GM13976 (cell line): ENCODE measurements around the gene JAM3.

Experiments used
- DNase-seq: peaks from one replicate; pipeline ENCODE4 v3.0.0; 2012; ENCODE audit warnings: low spot score
- in situ Hi-C: fragments of 300-500 bp; cut with MboI; formaldehyde crosslinking; loops from one replicate; pipeline ENCODE4 v1.12.0; 2022; ENCODE audit warnings: low sequenced_read_pairs, mixed read lengths, inconsistent platforms; ENCODE audit not compliant: unreplicated experiment
- TF ChIP-seq, protein P1 (sequence below): IDR thresholded peaks from 2 replicates; pipeline ENCODE4 v1.5.1; 2012; ENCODE audit warnings: borderline replicate concordance, mild to moderate bottlenecking; ENCODE audit not compliant: insufficient read depth; ENCODE audit errors: extremely low read depth, missing control alignments, control extremely low read depth

JAM3 gene

DNA sequence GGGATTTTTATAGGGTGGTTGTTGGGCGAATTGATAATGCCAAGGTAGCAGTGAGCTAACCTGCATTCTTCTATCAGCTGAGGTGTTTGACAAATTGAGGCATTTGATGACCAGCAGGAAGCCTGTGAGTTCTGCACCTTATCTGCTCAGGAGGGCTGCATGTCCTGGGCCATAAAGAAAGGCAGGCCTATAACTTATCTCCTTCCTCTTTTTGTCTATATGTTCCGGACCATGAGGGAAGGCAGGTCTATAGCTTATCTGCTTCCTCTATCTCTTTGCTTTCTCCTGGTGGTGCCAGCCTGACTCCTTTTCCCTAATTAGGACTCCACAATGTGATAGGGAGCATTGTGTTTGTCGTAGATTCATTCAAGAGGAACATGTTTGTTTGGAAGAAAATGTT, 8.6 kb upstream of the JAM3 start:
- DNase-seq: no peak
- TF ChIP-seq, protein P1, sequence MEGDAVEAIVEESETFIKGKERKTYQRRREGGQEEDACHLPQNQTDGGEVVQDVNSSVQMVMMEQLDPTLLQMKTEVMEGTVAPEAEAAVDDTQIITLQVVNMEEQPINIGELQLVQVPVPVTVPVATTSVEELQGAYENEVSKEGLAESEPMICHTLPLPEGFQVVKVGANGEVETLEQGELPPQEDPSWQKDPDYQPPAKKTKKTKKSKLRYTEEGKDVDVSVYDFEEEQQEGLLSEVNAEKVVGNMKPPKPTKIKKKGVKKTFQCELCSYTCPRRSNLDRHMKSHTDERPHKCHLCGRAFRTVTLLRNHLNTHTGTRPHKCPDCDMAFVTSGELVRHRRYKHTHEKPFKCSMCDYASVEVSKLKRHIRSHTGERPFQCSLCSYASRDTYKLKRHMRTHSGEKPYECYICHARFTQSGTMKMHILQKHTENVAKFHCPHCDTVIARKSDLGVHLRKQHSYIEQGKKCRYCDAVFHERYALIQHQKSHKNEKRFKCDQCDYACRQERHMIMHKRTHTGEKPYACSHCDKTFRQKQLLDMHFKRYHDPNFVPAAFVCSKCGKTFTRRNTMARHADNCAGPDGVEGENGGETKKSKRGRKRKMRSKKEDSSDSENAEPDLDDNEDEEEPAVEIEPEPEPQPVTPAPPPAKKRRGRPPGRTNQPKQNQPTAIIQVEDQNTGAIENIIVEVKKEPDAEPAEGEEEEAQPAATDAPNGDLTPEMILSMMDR: no peak
- in situ Hi-C loops: no loop called here

DNA sequence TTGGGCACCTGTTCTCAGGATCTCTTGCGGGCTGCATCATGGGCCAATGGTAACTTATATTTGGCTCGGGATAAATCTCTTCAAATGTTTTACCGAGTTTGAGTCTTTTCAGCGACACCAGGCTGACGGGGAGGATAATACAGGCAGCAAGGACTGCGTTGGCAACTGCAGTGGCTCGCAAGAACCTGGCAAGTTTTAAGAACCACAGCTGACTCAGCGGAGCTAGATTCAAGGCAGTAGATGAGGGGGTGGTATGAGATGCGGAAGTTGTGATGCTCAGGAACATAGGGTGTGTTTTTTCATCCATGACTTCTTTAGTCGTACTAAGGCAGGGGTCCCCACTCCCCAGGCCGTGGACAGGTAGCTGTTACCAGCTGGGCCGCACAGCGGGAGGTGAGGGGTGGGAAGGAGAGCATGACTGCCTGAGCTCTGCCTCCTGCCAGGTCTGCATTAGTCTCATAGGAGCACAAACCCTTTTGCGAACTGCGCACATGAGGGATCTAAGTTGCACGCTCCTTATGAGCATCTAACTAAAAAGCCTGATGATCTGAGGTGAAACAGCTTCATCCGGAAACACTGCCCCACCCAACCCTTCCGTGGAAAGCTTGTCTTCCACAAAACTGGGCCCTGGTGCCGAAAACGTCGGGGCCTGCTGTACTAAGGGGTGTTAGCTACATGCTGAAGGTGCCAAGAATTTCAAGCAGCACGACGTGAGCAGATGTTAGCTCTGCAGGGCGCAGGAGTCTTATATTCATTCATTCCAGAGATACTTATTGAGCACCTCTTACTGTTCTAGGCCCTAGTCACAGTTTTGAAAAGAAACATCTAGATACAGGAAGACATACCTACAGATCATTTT, 6.4 kb upstream of the JAM3 start:
- no peak for DNase-seq
- in situ Hi-C loops: no loop called here
- TF ChIP-seq, protein P1: no peak

DNA sequence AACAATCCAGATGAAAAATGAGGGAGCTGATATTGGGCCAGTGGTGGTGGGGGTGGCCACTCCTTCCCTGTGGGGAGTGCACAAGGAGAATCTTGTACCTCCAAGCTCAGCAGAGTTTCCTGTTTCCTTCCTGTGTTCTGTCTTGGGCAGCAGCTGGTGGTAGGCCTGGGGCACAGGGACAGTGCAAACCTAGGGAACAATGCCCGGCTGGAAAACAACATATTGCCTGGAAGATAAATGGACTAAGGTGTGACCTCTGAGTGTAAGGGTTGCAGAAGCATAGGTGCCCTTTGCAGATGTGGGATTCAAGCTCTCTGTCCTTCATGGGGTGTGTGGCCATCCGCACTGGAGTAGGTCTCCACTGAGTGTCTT, 5.8 kb upstream of the JAM3 start:
- TF ChIP-seq, protein P1: no peak
- no peak for DNase-seq
- in situ Hi-C loops: no loop called here

DNA sequence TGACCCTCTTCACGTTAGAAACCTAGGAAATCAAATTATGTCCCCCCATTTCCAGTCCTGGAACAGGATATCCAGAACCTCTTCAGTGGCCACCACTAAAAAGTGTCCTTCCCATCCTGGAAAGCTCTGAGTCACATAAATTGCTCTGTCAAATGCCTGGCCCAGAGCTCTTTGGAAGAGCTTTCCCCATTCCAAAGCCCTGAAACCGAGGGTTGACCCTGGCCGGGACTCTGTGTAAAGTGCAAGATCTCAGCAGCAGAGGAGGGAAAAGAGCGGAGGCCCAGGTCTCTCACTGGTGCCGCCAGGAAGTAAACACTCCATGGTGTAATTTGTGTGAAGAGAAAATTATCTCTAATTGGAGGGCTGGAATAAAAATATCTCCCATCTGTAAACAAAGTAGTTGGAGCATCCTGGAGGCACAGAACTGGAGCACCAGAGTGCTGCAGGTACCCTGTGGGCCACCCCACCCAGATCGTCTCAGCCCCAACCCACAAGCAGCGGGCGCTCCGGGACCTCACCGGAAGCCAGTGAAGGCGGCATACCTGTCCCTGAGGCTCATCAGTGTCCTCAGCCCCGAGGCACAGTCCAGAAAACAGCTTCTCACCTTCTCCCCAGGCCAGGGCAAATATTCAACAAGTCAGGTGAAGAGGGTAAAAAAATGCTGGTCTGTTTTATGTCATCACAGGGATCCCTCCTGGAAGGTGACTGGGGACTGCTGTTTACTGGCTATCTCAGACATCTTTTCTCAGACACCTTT, 4.7 kb upstream of the JAM3 start:
- peak; percentile 15 for DNase-seq
- in situ Hi-C loops: no loop called here
- TF ChIP-seq, protein P1: no peak

DNA sequence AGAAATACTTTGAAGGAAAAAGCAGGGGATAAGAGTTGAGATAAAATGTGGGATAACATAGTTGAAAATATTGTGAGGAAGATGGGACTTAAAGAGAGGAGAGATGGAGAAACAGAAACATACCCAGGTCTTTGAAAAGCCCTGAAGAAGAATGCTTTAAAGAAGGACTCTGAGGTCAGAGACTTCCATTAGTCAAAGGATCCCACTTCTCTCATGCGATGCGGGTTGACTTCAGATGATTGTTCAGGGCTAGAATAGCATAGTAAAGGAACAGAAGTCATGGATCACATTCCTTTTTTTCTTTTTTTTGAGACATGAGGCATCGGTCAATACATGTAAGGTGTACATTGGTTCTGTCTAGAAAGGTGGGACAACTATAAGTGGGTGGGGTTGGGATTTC, 3.5 kb upstream of the JAM3 start:
- no peak for DNase-seq
- TF ChIP-seq, protein P1: no peak
- in situ Hi-C loops: no loop called here

DNA sequence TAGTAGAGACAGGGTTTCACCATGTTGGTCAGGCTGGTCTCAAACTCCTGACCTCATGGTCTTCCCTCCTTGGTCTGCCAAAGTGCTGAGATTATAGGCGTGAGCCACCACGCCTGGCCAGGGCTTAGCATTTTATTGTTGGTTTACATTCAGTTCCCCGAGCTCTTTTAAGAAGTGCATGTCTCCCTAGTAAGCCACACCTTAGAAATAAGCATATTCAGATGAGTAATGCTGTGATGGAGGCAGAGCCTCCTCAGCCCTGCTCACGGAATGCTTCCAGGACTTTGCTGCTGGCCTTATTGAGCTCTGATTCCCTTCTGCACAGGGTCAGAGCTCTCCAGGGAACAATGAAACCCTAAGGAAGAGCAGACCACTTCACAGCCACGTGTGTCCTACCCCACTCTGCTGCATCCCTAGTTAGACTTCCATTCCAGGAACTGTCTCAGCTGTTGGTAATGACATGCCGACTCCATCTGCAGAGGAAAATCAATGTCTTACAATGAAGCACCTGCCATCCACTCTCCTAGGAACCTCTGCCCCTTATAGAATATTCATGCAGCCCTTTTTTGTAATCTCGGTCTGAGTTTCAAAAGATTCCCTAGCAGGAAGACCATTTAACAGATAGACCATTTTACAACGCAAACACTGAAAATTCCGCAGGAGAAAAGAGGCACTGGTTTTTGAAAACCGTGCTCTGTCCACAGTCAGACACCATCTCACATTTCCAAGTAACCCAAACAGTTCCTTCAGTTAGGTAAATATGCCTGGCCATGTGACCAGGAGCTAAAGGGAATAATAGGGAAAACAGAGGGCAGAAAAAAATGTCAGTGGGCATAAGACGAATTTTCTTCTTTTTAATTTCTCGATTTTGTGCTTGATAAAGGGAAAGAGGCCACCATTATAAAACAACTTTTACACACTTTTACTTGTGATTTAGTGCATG, 1.7 kb upstream of the JAM3 start:
- in situ Hi-C loops: no loop called here
- TF ChIP-seq, protein P1: no peak
- no peak for DNase-seq
